ENCODE measurements around the gene MOCOS.

GRCh38 chr18:36314754-36315153, 127.5 kb downstream of the MOCOS start:
- TF ChIP-seq CTCF (IDR thresholded peaks at IDR 0.05; ENCODE audit: low read depth, low read length, missing input control) (no peak), RAD21 (IDR thresholded peaks at IDR 0.05) (no peak), MAX (IDR thresholded peaks at IDR 0.05) (no peak), YY1 (IDR thresholded peaks at IDR 0.05) (no peak)
- TF ChIP-seq, protein P1, sequence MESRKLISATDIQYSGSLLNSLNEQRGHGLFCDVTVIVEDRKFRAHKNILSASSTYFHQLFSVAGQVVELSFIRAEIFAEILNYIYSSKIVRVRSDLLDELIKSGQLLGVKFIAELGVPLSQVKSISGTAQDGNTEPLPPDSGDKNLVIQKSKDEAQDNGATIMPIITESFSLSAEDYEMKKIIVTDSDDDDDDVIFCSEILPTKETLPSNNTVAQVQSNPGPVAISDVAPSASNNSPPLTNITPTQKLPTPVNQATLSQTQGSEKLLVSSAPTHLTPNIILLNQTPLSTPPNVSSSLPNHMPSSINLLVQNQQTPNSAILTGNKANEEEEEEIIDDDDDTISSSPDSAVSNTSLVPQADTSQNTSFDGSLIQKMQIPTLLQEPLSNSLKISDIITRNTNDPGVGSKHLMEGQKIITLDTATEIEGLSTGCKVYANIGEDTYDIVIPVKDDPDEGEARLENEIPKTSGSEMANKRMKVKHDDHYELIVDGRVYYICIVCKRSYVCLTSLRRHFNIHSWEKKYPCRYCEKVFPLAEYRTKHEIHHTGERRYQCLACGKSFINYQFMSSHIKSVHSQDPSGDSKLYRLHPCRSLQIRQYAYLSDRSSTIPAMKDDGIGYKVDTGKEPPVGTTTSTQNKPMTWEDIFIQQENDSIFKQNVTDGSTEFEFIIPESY (IDR thresholded peaks at IDR 0.05) = no peak

Data from liver (tissue), 3 donors.